HG03558 (cell line): Measurements from ENCODE around the gene SKA3.

Experiments
- ATAC-seq: cut with Tn5 transposase; IDR thresholded peaks from one replicate; pipeline ENCODE4 v1.9.1; 2021; ENCODE audit warnings: moderate number of reproducible peaks; ENCODE audit not compliant: unreplicated experiment; ENCODE audit errors: extremely low read depth

Gene SKA3

DNA sequence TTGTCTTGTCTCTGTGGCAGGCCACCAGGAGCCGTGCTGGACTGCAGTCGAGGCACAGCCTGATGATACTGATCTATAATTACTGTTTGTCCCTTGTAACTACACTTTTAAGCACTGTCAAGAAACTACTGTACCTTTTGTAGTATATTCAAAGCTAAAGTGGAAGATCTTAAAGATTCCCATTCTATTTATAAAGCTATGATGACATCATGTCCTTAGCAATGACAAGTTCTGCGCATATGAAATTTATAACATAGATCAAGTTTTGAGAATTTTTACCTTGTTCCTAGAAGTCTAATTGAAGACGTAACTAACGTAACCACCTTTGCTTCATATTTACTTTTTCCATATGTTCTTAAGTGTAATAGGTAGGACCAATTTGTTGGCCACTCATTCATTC, 58.2 kb downstream of the SKA3 start:
- ATAC-seq = no peak

DNA sequence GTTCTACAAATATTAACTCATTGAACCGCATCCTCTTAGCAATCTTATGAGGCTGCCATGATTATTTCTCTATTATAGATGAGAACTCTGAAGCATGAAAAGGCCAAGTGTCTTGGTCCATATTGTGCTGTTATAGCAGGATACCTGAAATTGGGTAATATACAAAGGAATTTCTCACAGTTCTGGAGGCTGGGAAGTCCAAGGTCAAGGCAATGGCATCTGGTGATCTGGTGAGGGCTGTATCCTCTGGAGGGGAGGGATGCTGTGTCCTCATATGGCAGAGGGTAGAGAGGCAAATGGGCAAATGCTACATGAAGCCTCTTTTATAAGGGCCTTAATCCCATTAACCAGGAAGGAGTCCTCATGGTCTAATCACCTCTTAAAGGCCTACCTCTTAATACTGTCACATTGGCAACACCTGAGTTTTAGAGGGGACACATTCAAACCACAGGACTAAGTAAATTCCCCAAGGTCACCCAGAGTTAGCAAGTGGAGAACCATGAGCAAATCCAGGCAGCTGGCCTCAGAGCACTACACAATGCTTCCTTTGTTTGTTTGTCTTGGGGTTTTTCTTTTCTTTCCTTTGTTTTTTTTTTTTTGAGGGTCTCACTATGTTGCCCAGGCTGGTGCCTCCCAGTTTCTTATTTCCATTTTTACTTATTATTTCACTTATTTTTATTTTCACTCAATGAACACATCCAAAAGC, 59.1 kb downstream of the SKA3 start:
- no peak for ATAC-seq

DNA sequence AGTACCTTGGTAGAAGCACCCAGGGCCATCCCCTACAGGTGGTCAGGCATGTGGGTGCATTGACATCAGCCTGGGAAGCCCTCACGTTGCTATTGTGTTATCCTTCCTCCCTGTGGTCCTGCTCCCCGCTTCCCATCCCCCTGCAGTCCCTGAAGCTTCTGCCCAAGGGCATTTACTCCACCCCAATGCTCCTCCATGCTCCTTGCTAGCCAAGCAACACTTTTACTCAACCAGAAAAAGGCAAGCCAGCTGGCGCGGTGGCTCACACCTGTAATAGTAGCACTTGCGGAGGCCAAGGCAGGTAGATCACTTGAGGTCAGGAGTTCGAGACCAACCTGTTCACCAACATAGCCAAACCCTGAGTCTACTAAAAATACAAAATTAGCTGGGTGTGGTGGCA, 60.2 kb downstream of the SKA3 start:
- no peak for ATAC-seq

GRCh38 chr13:21115231-21115630, 61.1 kb downstream of the SKA3 start:
- ATAC-seq = no peak

DNA sequence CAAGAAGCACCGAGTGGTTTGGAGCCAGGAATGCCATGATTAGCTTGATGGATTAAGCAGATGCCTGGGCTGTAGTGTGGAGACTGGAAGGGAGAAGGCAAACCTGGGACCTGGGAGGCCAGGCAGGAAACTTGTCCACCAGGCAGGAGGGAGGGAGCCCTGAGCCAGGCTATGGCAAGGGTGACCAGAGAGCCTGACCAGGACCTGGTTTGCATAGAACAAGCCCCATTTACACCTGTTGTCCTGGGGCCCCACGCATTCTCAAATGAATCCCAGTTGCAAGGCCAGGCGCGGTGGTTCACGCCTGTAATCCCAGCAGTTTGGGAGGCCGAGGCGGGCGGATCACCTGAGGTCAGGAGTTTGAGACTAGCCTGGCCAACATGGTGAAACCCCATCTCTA, 64.8 kb downstream of the SKA3 start:
- ATAC-seq = no peak

GRCh38 chr13:21109168-21109567, 67.2 kb downstream of the SKA3 start:
- no peak for ATAC-seq

DNA sequence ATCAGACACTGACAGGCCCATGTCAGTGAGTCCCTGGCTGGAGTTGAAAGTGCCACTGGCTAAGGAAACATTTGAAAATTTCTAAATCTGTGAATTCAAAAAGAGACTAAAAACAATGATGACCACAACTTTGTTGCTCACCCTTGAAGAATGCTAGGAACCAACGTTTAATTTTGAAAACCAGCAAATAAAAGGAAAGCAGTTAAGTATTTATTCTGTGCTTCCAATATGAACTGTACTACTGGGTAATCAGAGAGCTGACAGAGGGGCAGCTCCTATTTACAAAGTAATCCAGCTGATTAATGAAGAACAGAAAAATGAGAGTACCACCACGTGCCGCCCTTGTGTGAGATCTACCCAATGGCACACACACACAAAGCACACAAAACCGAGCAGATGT, 70.3 kb downstream of the SKA3 start:
- no peak for ATAC-seq

- ATAC-seq = no peak
Observed at GRCh38 chr13:21104199-21105019, 71.9 kb downstream of the SKA3 start.
